Natural killer cell (primary cell): Measurements from ENCODE around the gene SYPL1. TPM values are rescaled to one million over a fixed set of nuclear protein-coding genes. Genes with fewer than 3 reads are reported as not detected.

ENCODE experiments used
- ATAC-seq, 3 donors: fragments of 150-1000 bp in 2 of 3; fragments of 200-7000 bp in 1 of 3; cut with Tn5 transposase; 1 replicate in 1 of 3; 2 replicates in 2 of 3; pipeline ENCODE4 v1.10.0; 2021; ENCODE audit warnings: mild to moderate bottlenecking in 2 of 3, moderate library complexity in 2 of 3
- DNase-seq, 2 donors: peaks; one replicate each; pipeline versions ENCODE4 v3.0.0 to v3.0.0-alpha.2; 2013 to 2021; ENCODE audit warnings: mixed read lengths in 1 of 2
- H3K27ac ChIP-seq: one replicate; pipeline ENCODE4 v1.5.1; 2013; ENCODE audit warnings: mild to moderate bottlenecking, low read length
- H3K27me3 ChIP-seq: one replicate; pipeline ENCODE4 v1.6.1; 2013; ENCODE audit warnings: low read length; ENCODE audit not compliant: control insufficient read depth, insufficient read depth
- H3K36me3 ChIP-seq: one replicate; pipeline ENCODE4 v1.6.1; 2013; ENCODE audit warnings: low read length; ENCODE audit not compliant: control insufficient read depth, insufficient read depth
- H3K4me1 ChIP-seq: one replicate; pipeline ENCODE4 v1.6.1; 2013; ENCODE audit warnings: low read length; ENCODE audit not compliant: control insufficient read depth, insufficient read depth
- H3K4me3 ChIP-seq: one replicate; pipeline ENCODE4 v1.5.1; 2013; ENCODE audit warnings: low read length
- H3K9me3 ChIP-seq: one replicate; pipeline ENCODE4 v1.6.1; 2013; ENCODE audit warnings: low read length; ENCODE audit not compliant: control insufficient read depth, insufficient read depth
- H3K27ac Mint-ChIP-seq, 2 donors: one replicate each; pipeline ENCODE4 v1.8.0; 2022; ENCODE audit warnings: mild to moderate bottlenecking in 2 of 2, mixed read lengths in 2 of 2, moderate library complexity in 1 of 2
- H3K27me3 Mint-ChIP-seq, 2 donors: one replicate each; pipeline ENCODE4 v1.8.0; 2022; ENCODE audit warnings: low read depth in 2 of 2, mixed read lengths in 2 of 2
- H3K36me3 Mint-ChIP-seq: one replicate; pipeline ENCODE4 v1.8.0; 2022; ENCODE audit warnings: mixed read lengths
- H3K4me1 Mint-ChIP-seq, 2 donors: one replicate each; pipeline ENCODE4 v1.8.0; 2022; ENCODE audit warnings: mixed read lengths in 2 of 2
- H3K4me3 Mint-ChIP-seq: one replicate; pipeline ENCODE4 v1.8.0; 2022; ENCODE audit warnings: mild to moderate bottlenecking, moderate library complexity, mixed read lengths
- H3K9me3 Mint-ChIP-seq, 2 donors: one replicate each; pipeline ENCODE4 v1.8.0; 2022; ENCODE audit warnings: mixed read lengths in 2 of 2
- CTCF ChIP-seq: fragments of 200-600 bp; IDR thresholded peaks from one replicate; pipeline ENCODE4 v1.8.0; 2022; ENCODE audit warnings: antibody characterized with exemption
- WGBS: methylation state at CpG from one replicate; pipeline ENCODE4 v1.1.7; 2013; ENCODE audit warnings: missing lambda C conversion rate; ENCODE audit not compliant: insufficient coverage; 5-methylcytosine and 5-hydroxymethylcytosine counted together
- intact Hi-C: fragments of 100-400 bp; cut with micrococcal nuclease; formaldehyde crosslinking; loops from one replicate; pipeline ENCODE4 v1.14.2; 2022
- total RNA-seq, 4 donors: library from RNA; stranded (reverse); fragments of 120-200 nt in 1 of 4; gene quantifications; one replicate each; pipeline versions ENCODE4 v1.2.3 to v1.2.4, GENCODE V29; 2013 to 2022

SYPL1 gene
- total RNA-seq, 3 donors from 2014 or later (not counting 1 experiment from before 2014, with no cell fraction given): 13.1 to 22.2 (median 14.9) TPM

DNA sequence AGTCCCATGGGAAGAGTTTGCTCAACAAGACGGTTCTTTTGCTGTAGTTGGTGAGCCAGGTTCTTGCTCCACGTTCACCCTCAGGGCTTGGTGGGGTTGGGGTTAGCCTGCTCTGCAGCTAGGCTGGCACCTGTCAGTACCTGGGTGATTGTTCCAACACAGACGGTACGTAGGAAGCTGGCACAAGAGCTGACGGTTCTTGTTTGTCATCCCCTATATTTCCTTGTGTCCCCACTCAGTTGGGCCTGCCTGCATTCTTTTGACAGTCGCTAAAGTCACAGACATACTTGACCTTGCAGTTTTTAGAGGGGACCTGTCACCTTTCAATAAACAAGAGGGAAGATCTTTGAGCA lies 40.2 kb upstream of the SYPL1 start:
- Mint-ChIP-seq H3K27me3 (peaks cover 21 to 39% of the 10 kb centered on the region in 2 donors), H3K4me1 (peaks cover 0 to 8% of the 10 kb centered on the region in 2 donors), H3K27ac (no peak overlapping the region), H3K9me3 (no peaks in the 10 kb centered on the region), H3K36me3 (no peaks in the 10 kb centered on the region), H3K4me3 (no peak overlapping the region)
- no peaks in the 10 kb centered on the region for H3K9me3 ChIP-seq
- no peaks in the 10 kb centered on the region for H3K36me3 ChIP-seq
- H3K27me3 ChIP-seq: peaks cover 6% of the 10 kb centered on the region
- intact Hi-C loops: loop anchor here (10.0 kb wide), 1 partner anchor 387 kb away; no protein-coding TSS in a partner anchor
- no peak overlapping the region for H3K4me3 ChIP-seq
- peaks cover 9% of the 10 kb centered on the region for H3K4me1 ChIP-seq
- 87% methylated on average over 6 of the region's 6 CpGs for WGBS
- DNase-seq (no peak), ATAC-seq (no peak)
- TF ChIP-seq CTCF: no peak
- H3K27ac ChIP-seq: no peak overlapping the region

GRCh38 chr7:106151459-106152312 lies 39.6 kb upstream of the SYPL1 start:
- H3K4me1 Mint-ChIP-seq: peaks cover 0 to 8% of the 10 kb centered on the region in 2 donors
- peaks cover 6% of the 10 kb centered on the region for H3K27me3 ChIP-seq
- TF ChIP-seq CTCF: no peak

DNA sequence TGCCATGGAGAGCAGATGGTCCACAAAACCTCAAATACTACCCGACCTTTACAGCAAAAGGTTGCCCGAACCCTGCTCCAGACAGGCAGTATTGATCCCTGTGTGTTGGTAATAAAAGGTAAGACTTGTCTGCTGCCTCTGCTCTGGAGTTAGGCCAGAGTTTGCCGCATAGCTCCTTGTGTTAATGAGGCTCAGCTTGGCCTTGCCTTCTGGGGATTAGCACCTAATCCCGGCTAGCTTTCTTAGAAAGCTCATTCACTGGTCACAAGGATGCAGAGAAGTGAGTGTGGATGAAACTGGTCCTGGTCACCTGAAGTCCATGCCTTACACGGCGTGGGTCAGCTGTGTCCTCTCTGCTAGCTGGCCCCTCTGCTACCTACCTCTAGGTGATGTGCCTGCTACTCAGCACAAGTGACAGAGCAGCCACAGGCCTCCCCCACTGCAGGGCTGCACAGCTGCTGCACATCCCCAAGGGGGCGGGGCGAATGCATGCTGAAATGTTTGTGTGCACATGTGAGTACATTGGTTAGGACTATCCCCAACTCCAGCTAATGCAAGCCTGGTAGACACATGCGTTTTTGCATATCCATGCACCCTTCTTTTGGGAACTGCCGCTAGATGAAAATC lies 31.7 kb upstream of the SYPL1 start:
- no peaks in the 10 kb centered on the region for H3K4me1 Mint-ChIP-seq
- H3K9me3 ChIP-seq: no peaks in the 10 kb centered on the region
- H3K27ac ChIP-seq: no peak overlapping the region
- no peaks in the 10 kb centered on the region for H3K27me3 ChIP-seq
- no peak overlapping the region for H3K4me3 Mint-ChIP-seq
- H3K36me3 Mint-ChIP-seq: no peaks in the 10 kb centered on the region
- TF ChIP-seq CTCF: no peak
- ATAC-seq: no peak
- no peaks in the 10 kb centered on the region for H3K4me1 ChIP-seq
- no peak for DNase-seq
- H3K36me3 ChIP-seq: no peaks in the 10 kb centered on the region
- no peak overlapping the region for H3K27ac Mint-ChIP-seq
- no peak overlapping the region for H3K4me3 ChIP-seq
- H3K9me3 Mint-ChIP-seq: no peaks in the 10 kb centered on the region
- intact Hi-C loops: no loop called here
- H3K27me3 Mint-ChIP-seq: peaks cover 6 to 10% of the 10 kb centered on the region in 2 donors
- 96% methylated on average over 10 of the region's 10 CpGs for WGBS

More at GRCh38 chr7:106151459-106152312, 39.6 kb upstream of the SYPL1 start:
- WGBS: 76% methylated on average over 4 of the region's 7 CpGs
- DNase-seq: no peak
- no peak overlapping the region for H3K27ac Mint-ChIP-seq
- H3K9me3 Mint-ChIP-seq: no peaks in the 10 kb centered on the region
- H3K36me3 Mint-ChIP-seq: no peaks in the 10 kb centered on the region
- Histone ChIP-seq H3K27ac (no peak overlapping the region), H3K4me3 (no peak overlapping the region), H3K9me3 (no peaks in the 10 kb centered on the region), H3K36me3 (no peaks in the 10 kb centered on the region), H3K4me1 (peaks cover 9% of the 10 kb centered on the region)
- no peak for ATAC-seq
- intact Hi-C loops: loop anchor here (10.0 kb wide), 1 partner anchor 387 kb away; no protein-coding TSS in a partner anchor
- peaks cover 18 to 34% of the 10 kb centered on the region in 2 donors for H3K27me3 Mint-ChIP-seq
- no peak overlapping the region for H3K4me3 Mint-ChIP-seq
